Thyroid gland (tissue), 4 donors: ENCODE results near the gene SGK1. TPM values are rescaled to one million over a fixed set of nuclear protein-coding genes. Genes with fewer than 3 reads are reported as not detected.

Source experiments
- DNase-seq, 2 donors: peaks; one replicate each; pipeline ENCODE4 v3.0.0-alpha.2; 2019
- H3K27ac ChIP-seq, 3 donors: fragments of 200-600 bp; sonication (generic); 1 replicate in 2 of 3; 2 replicates in 1 of 3; pipeline ENCODE4 v1.5.1; 2016 to 2019; ENCODE audit warnings: mild to moderate bottlenecking in 1 of 3, moderate library complexity in 1 of 3
- H3K27me3 ChIP-seq: fragments of 200-600 bp; sonication (generic); one replicate; pipeline ENCODE4 v1.5.1; 2019
- H3K36me3 ChIP-seq, 2 donors: fragments of 200-600 bp; sonication (generic); one replicate each; pipeline ENCODE4 v1.5.1; 2016 to 2019
- H3K4me1 ChIP-seq, 2 donors: fragments of 200-600 bp; sonication (generic); one replicate each; pipeline ENCODE4 v1.5.1; 2017 to 2019
- H3K4me3 ChIP-seq, 3 donors: fragments of 200-600 bp; sonication (generic); replicated peaks in 1 of 3; 1 replicate in 2 of 3; 2 replicates in 1 of 3; pipeline ENCODE4 v1.5.1; 2016; ENCODE audit warnings: mild to moderate bottlenecking in 1 of 3
- H3K9me3 ChIP-seq: fragments of 200-600 bp; sonication (generic); one replicate; pipeline ENCODE4 v1.5.1; 2017
- CTCF ChIP-seq, 6 experiments: fragments of 200-600 bp in 3 of 6; fragments of 450-650 bp in 3 of 6; sonication (generic) in 3 of 6; IDR thresholded peaks; one replicate each; pipeline ENCODE4 v1.5.1; 2016 to 2019; ENCODE audit warnings: antibody characterized with exemption in 6 of 6, mild to moderate bottlenecking in 2 of 6, inconsistent platforms in 1 of 6, moderate library complexity in 1 of 6
- POLR2A ChIP-seq, 2 donors: fragments of 450-650 bp; IDR thresholded peaks; one replicate each; pipeline ENCODE4 v1.6.1; 2017; ENCODE audit warnings: antibody characterized with exemption in 2 of 2, mild to moderate bottlenecking in 2 of 2, moderate library complexity in 1 of 2
- WGBS, 2 donors: methylation state at CpG; one replicate each; pipeline ENCODE4 v1.1.5; 2017; 5-methylcytosine and 5-hydroxymethylcytosine counted together
- intact Hi-C: fragments of 100-400 bp; cut with DNase I; formaldehyde crosslinking; loops from one replicate; pipeline ENCODE4 v1.15.1; 2023
- total RNA-seq, 4 donors: library from RNA; depleted of rRNA; stranded (reverse); fragments of >200 nt; gene quantifications; one replicate each; pipeline ENCODE4 v1.2.3, GENCODE V29; 2016

SGK1 gene
- total RNA-seq, 4 donors from 2014 or later = 151 to 361 (median 194) TPM

- 93 to 94% methylated on average over 2 of the region's 2 CpGs for WGBS, 2 donors
- Histone ChIP-seq H3K27ac (no peak overlapping the region), H3K36me3 (no peaks in the 10 kb centered on the region), H3K9me3 (no peaks in the 10 kb centered on the region), H3K27me3 (no peaks in the 10 kb centered on the region), H3K4me1 (no peaks in the 10 kb centered on the region), H3K4me3 (no peak overlapping the region)
- DNase-seq = no peak
- intact Hi-C loops = no loop called here
- no peak for TF ChIP-seq CTCF (IDR thresholded peaks at IDR 0.05)
- no peak for TF ChIP-seq POLR2A (IDR thresholded peaks at IDR 0.05)
Observed at GRCh38 chr6:134357022-134357487, 39.1 kb upstream of the SGK1 start.

- Histone ChIP-seq H3K27me3 (no peaks in the 10 kb centered on the region), H3K36me3 (no peaks in the 10 kb centered on the region), H3K9me3 (no peaks in the 10 kb centered on the region), H3K4me3 (no peak overlapping the region), H3K4me1 (no peaks in the 10 kb centered on the region), H3K27ac (no peak overlapping the region)
- WGBS, 2 donors = 98% methylated on average over 3 of the region's 3 CpGs
- TF ChIP-seq CTCF (IDR thresholded peaks at IDR 0.05) (no peak), POLR2A (IDR thresholded peaks at IDR 0.05) (no peak)
- no peak for DNase-seq
- intact Hi-C loops = no loop called here
Observed at GRCh38 chr6:134356405-134356804, 38.5 kb upstream of the SGK1 start.

- intact Hi-C loops = no loop called here
- DNase-seq = no peak
- no peak overlapping the region for H3K27ac ChIP-seq
- 67 to 69% methylated on average over 4 of the region's 4 CpGs for WGBS, 2 donors
- no peaks in the 10 kb centered on the region for H3K36me3 ChIP-seq
- H3K4me1 ChIP-seq = no peaks in the 10 kb centered on the region
- no peak overlapping the region for H3K4me3 ChIP-seq
- no peaks in the 10 kb centered on the region for H3K9me3 ChIP-seq
- no peak for TF ChIP-seq CTCF (IDR thresholded peaks at IDR 0.05)
- TF ChIP-seq POLR2A (IDR thresholded peaks at IDR 0.05) = no peak
- no peaks in the 10 kb centered on the region for H3K27me3 ChIP-seq
Observed at GRCh38 chr6:134352786-134353480, 35.0 kb upstream of the SGK1 start.

GRCh38 chr6:134351615-134352474 lies 33.9 kb upstream of the SGK1 start:
- TF ChIP-seq CTCF (IDR thresholded peaks at IDR 0.05) (no peak), POLR2A (IDR thresholded peaks at IDR 0.05) (no peak)

More at GRCh38 chr6:134351615-134352474, 33.9 kb upstream of the SGK1 start:
- intact Hi-C loops = no loop called here
- Histone ChIP-seq H3K27me3 (no peaks in the 10 kb centered on the region), H3K4me1 (no peaks in the 10 kb centered on the region), H3K27ac (no peak overlapping the region), H3K9me3 (no peaks in the 10 kb centered on the region), H3K4me3 (no peak overlapping the region), H3K36me3 (no peaks in the 10 kb centered on the region)
- WGBS, 2 donors = 86 to 91% methylated on average over 7 of the region's 7 CpGs
- no peak for DNase-seq
